ENCODE measurements around the gene BRD9. TPM values are rescaled to one million over a fixed set of nuclear protein-coding genes. Genes with fewer than 3 reads are reported as not detected.
"Not testable (repeated sequence)": the region's sequence is repeated elsewhere in the genome, so short reads cannot be mapped to it uniquely, and the experiment has no call there.

Gene BRD9
- total and polyA plus RNA-seq, 5 donors from 2014 or later, result 9.7 to 139 (median 12.7) TPM

DNA sequence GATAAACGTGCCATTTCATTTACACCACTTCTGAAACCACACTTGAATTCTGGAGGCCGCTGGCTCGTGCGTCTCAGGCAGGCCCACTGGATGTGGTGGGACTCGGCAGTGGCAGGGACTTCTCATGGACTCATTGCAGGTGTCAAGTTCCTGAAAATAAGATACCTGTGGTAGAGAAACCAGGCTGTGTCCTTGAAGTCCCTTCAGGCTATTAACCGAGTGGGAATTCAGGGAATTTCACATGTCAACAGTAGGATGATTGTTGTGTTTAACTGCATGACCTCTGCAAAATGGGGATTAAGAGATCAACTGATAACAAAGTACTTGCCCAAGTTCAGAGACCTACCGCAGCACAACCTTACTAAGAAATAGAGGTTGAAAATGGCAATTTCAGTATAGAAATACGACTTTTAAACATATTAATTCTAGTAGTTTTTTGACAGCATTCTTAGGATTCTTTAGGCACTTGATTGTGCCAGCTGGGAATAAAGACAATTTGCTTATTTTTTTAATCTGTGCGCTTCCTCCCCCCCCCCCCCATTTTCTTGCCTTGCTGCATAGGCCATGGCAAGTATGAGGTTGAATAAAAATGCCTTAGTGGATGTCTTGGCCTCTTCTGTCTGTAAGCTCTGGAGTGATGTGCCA lies 26.9 kb upstream of the BRD9 start:
- Mint-ChIP-seq H3K27me3 (no peaks in the 10 kb centered on the region), H3K36me3 (no peaks in the 10 kb centered on the region), H3K9me3 (no peaks in the 10 kb centered on the region), H3K4me1 (peaks cover 0 to 3% (median 0%) of the 10 kb centered on the region in 4 donors), H3K4me3 (no peak overlapping the region), H3K27ac (no peak overlapping the region)
- Histone ChIP-seq H3K9me3 (ENCODE audit: control insufficient read depth in 2 of 2, low read length in 2 of 2) (no peaks in the 10 kb centered on the region), H3K27ac (ENCODE audit: insufficient read depth, low read length, poor library complexity, severe bottlenecking) (no peak overlapping the region), H3K27me3 (ENCODE audit: control insufficient read depth, insufficient read depth, low read length) (no peaks in the 10 kb centered on the region), H3K36me3 (ENCODE audit: control insufficient read depth, insufficient read depth, low read length) (no peaks in the 10 kb centered on the region), H3K4me1 (ENCODE audit: control insufficient read depth, insufficient read depth, low read length, poor library complexity, severe bottlenecking) (no peaks in the 10 kb centered on the region), H3K4me3 (ENCODE audit: low read depth, low read length) (no peak overlapping the region)
- ATAC-seq (ENCODE audit: low read depth in 2 of 2) (no peak), DNase-seq (no peak)

DNA sequence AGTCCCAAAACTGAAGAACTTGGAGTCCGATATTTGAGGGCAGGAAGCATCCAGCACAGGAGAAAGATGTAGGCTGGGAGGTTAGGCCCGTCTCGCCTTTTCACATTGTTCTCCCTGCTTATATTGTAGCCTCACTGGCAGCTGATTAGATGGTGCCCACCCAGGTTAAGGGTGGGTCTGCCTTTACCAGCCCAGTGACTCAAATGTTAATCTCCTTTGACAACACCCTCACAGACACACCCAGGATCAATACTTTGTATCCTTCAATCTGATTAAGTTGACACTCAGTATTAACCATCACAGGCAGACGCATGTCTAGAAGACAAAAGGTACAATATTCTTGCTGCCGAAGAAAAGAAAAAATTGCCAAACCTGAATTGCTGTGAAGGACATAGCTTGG lies 26.1 kb upstream of the BRD9 start:
- not testable (repeated sequence) for H3K9me3 Mint-ChIP-seq

GRCh38 chr5:916441-917293 lies 24.1 kb upstream of the BRD9 start:
- H3K4me1 Mint-ChIP-seq, result peaks cover 0 to 9% (median 0%) of the 10 kb centered on the region in 4 donors
- no peaks in the 10 kb centered on the region for H3K4me1 ChIP-seq (ENCODE audit: control insufficient read depth, insufficient read depth, low read length, poor library complexity, severe bottlenecking)
- DNase-seq (no peak), ATAC-seq (ENCODE audit: low read depth in 2 of 2) (no peak)
- no peaks in the 10 kb centered on the region for H3K36me3 Mint-ChIP-seq
- no peaks in the 10 kb centered on the region for H3K9me3 ChIP-seq (ENCODE audit: control insufficient read depth in 2 of 2, low read length in 2 of 2)
- H3K4me3 ChIP-seq (ENCODE audit: low read depth, low read length), result no peak overlapping the region
- peaks cover 0 to 1% (median 0%) of the 10 kb centered on the region in 7 donors for H3K9me3 Mint-ChIP-seq
- H3K27me3 ChIP-seq (ENCODE audit: control insufficient read depth, insufficient read depth, low read length), result no peaks in the 10 kb centered on the region
- H3K4me3 Mint-ChIP-seq, result no peak overlapping the region
- H3K27ac Mint-ChIP-seq, result no peak overlapping the region
- H3K36me3 ChIP-seq (ENCODE audit: control insufficient read depth, insufficient read depth, low read length), result no peaks in the 10 kb centered on the region
- H3K27me3 Mint-ChIP-seq, result no peaks in the 10 kb centered on the region
- H3K27ac ChIP-seq (ENCODE audit: insufficient read depth, low read length, poor library complexity, severe bottlenecking), result no peak overlapping the region

More for the DNA sequence above, 26.1 kb upstream of the BRD9 start:
- H3K36me3 ChIP-seq (ENCODE audit: control insufficient read depth, insufficient read depth, low read length); DNase-seq; H3K27me3 ChIP-seq (ENCODE audit: control insufficient read depth, insufficient read depth, low read length); H3K4me3 Mint-ChIP-seq; H3K9me3 ChIP-seq (ENCODE audit: control insufficient read depth in 2 of 2, low read length in 2 of 2); H3K4me3 ChIP-seq (ENCODE audit: low read depth, low read length); H3K4me1 Mint-ChIP-seq; H3K36me3 Mint-ChIP-seq; H3K4me1 ChIP-seq (ENCODE audit: control insufficient read depth, insufficient read depth, low read length, poor library complexity, severe bottlenecking); H3K27ac Mint-ChIP-seq; ATAC-seq (ENCODE audit: low read depth in 2 of 2); H3K27ac ChIP-seq (ENCODE audit: insufficient read depth, low read length, poor library complexity, severe bottlenecking); H3K27me3 Mint-ChIP-seq: not testable (repeated sequence)

DNA sequence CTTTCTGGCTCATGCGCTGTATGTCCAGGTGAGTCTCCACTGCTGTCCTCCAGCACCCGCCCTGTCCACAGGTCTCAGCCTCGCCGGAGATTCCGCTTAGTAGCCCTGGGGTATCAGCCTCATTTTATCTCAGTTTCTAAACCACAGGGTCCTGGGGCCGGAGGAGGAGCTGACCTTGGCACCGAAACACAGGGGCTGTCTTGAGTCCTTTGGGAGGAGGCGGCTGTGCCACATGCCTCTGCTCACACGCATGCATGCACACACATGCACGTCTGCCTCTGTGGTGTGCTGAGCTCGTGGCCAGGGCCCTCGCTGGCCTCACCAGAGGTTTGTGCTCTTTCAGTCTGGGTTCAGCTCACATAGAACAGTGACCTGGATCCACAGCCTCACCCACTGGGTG lies 23.3 kb upstream of the BRD9 start:
- no peak for DNase-seq
- H3K4me1 ChIP-seq (ENCODE audit: control insufficient read depth, insufficient read depth, low read length, poor library complexity, severe bottlenecking), result no peaks in the 10 kb centered on the region
- H3K27me3 ChIP-seq (ENCODE audit: control insufficient read depth, insufficient read depth, low read length), result no peaks in the 10 kb centered on the region
- H3K27ac ChIP-seq (ENCODE audit: insufficient read depth, low read length, poor library complexity, severe bottlenecking), result no peak overlapping the region
- Mint-ChIP-seq H3K27me3 (no peaks in the 10 kb centered on the region), H3K4me1 (peaks cover 0 to 9% (median 0%) of the 10 kb centered on the region in 4 donors), H3K36me3 (no peaks in the 10 kb centered on the region), H3K27ac (no peak overlapping the region), H3K9me3 (peaks cover 0 to 1% (median 0%) of the 10 kb centered on the region in 7 donors), H3K4me3 (no peak overlapping the region)
- H3K4me3 ChIP-seq (ENCODE audit: low read depth, low read length), result no peak overlapping the region
- no peak for ATAC-seq (ENCODE audit: low read depth in 2 of 2)
- no peaks in the 10 kb centered on the region for H3K36me3 ChIP-seq (ENCODE audit: control insufficient read depth, insufficient read depth, low read length)
- H3K9me3 ChIP-seq (ENCODE audit: control insufficient read depth in 2 of 2, low read length in 2 of 2), result no peaks in the 10 kb centered on the region

GRCh38 chr5:915346-915745 lies 22.7 kb upstream of the BRD9 start:
- H3K27me3 ChIP-seq (ENCODE audit: control insufficient read depth, insufficient read depth, low read length); H3K27ac Mint-ChIP-seq: not testable (repeated sequence)

DNA sequence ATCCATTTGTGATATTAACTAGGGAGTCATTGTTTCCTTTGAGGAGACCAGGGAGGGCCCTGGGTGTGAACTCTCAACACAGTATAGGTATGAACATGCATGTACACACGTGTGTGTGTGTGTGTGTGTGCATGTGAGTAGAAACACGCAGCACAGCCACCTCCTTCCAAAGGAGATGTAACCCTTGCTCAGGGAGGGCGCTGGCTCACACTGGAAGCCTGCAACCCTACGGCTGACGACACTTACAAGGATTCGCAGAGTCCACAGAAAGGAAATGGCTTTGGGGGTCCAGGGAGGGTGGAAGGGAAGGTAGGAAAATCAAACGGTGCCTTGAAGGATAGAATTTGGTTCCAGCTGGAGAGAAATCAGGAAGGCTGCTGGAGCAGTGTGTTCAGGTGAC lies 22.0 kb upstream of the BRD9 start:
- H3K27ac ChIP-seq (ENCODE audit: insufficient read depth, low read length, poor library complexity, severe bottlenecking), result no peak overlapping the region
- DNase-seq (no peak), ATAC-seq (ENCODE audit: low read depth in 2 of 2) (no peak)
- H3K36me3 ChIP-seq (ENCODE audit: control insufficient read depth, insufficient read depth, low read length), result no peaks in the 10 kb centered on the region
- H3K27me3 Mint-ChIP-seq, result no peaks in the 10 kb centered on the region
- peak overlapping the region in 1 of 3 donors; percentile 90 for H3K27ac Mint-ChIP-seq
- peaks cover 0 to 1% (median 0%) of the 10 kb centered on the region in 7 donors for H3K9me3 Mint-ChIP-seq
- no peaks in the 10 kb centered on the region for H3K9me3 ChIP-seq (ENCODE audit: control insufficient read depth in 2 of 2, low read length in 2 of 2)
- no peak overlapping the region for H3K4me3 ChIP-seq (ENCODE audit: low read depth, low read length)
- H3K4me1 ChIP-seq (ENCODE audit: control insufficient read depth, insufficient read depth, low read length, poor library complexity, severe bottlenecking), result no peaks in the 10 kb centered on the region
- no peaks in the 10 kb centered on the region for H3K36me3 Mint-ChIP-seq
- no peaks in the 10 kb centered on the region for H3K27me3 ChIP-seq (ENCODE audit: control insufficient read depth, insufficient read depth, low read length)
- H3K4me1 Mint-ChIP-seq, result peaks cover 0 to 9% (median 0%) of the 10 kb centered on the region in 4 donors
- H3K4me3 Mint-ChIP-seq, result no peak overlapping the region

More at GRCh38 chr5:915346-915745, 22.7 kb upstream of the BRD9 start:
- H3K4me1 ChIP-seq (ENCODE audit: control insufficient read depth, insufficient read depth, low read length, poor library complexity, severe bottlenecking); DNase-seq; H3K36me3 Mint-ChIP-seq; H3K4me1 Mint-ChIP-seq; H3K9me3 Mint-ChIP-seq; H3K9me3 ChIP-seq (ENCODE audit: control insufficient read depth in 2 of 2, low read length in 2 of 2); ATAC-seq (ENCODE audit: low read depth in 2 of 2); H3K27ac ChIP-seq (ENCODE audit: insufficient read depth, low read length, poor library complexity, severe bottlenecking); H3K27me3 Mint-ChIP-seq; H3K36me3 ChIP-seq (ENCODE audit: control insufficient read depth, insufficient read depth, low read length); H3K4me3 Mint-ChIP-seq; H3K4me3 ChIP-seq (ENCODE audit: low read depth, low read length): not testable (repeated sequence)

- peaks cover 0 to 1% (median 0%) of the 10 kb centered on the region in 7 donors for H3K9me3 Mint-ChIP-seq
- Histone ChIP-seq H3K9me3 (ENCODE audit: control insufficient read depth in 2 of 2, low read length in 2 of 2) (no peaks in the 10 kb centered on the region), H3K27me3 (ENCODE audit: control insufficient read depth, insufficient read depth, low read length) (no peaks in the 10 kb centered on the region), H3K4me3 (ENCODE audit: low read depth, low read length) (no peak overlapping the region), H3K36me3 (ENCODE audit: control insufficient read depth, insufficient read depth, low read length) (no peaks in the 10 kb centered on the region), H3K27ac (ENCODE audit: insufficient read depth, low read length, poor library complexity, severe bottlenecking) (no peak overlapping the region), H3K4me1 (ENCODE audit: control insufficient read depth, insufficient read depth, low read length, poor library complexity, severe bottlenecking) (no peaks in the 10 kb centered on the region)
- ATAC-seq (ENCODE audit: low read depth in 2 of 2), result no peak
- no peaks in the 10 kb centered on the region for H3K27me3 Mint-ChIP-seq
- peaks cover 0 to 9% (median 0%) of the 10 kb centered on the region in 4 donors for H3K4me1 Mint-ChIP-seq
- H3K4me3 Mint-ChIP-seq, result no peak overlapping the region
- peak overlapping the region in 1 of 3 donors; percentile 90 for H3K27ac Mint-ChIP-seq
- H3K36me3 Mint-ChIP-seq, result no peaks in the 10 kb centered on the region
- DNase-seq, result no peak
Measured at GRCh38 chr5:914174-914573, 21.6 kb upstream of the BRD9 start.
